HepG2 (cell line): ENCODE data around the gene PRKAR1B. TPM values are rescaled to one million over a fixed set of nuclear protein-coding genes. Genes with fewer than 3 reads are reported as not detected.

ENCODE experiments used
- ATAC-seq: fragments of 200-7000 bp; cut with Tn5 transposase; 3 replicates; pipeline ENCODE4 v1.9.1; 2020; ENCODE audit warnings: mild to moderate bottlenecking, moderate library complexity
- BruUV-seq: library from RNA; stranded (reverse); fragments of 400-500 nt; replicated peaks from 2 replicates; lab custom pipeline; 2021; lab: Mats Ljungman, UMichigan
- CTCF ChIA-PET: fragments of 300-600 bp; formaldehyde crosslinking; extraction: SDS; loops from one replicate; lab custom pipeline; 2021; ENCODE audit warnings: low total read pairs, inconsistent platforms, low intra/inter-chr PET ratio; lab: Yijun Ruan, JAX
- POLR2A ChIA-PET: fragments of 350-600 bp; sonication (Branson Sonifier 250); formaldehyde crosslinking; loops from one replicate; lab custom pipeline; 2020; ENCODE audit warnings: antibody characterized with exemption, inconsistent platforms; lab: Yijun Ruan, JAX
- DNase-seq: peaks from one replicate; pipeline ENCODE4 v3.0.0-alpha.2; 2015; ENCODE audit warnings: low spot score
- FAIRE-seq: peaks from 3 replicates; lab custom pipeline; 2011; peaks lifted over from hg19 to GRCh38; lab: Jason Lieb, UNC
- H2AFZ ChIP-seq: one replicate; pipeline ENCODE4 v1.6.1; 2011; ENCODE audit warnings: low read length, inconsistent platforms
- H3K27ac ChIP-seq: fragments of 300-600 bp; 3 replicates; pipeline ENCODE4 v1.8.0; 2011; ENCODE audit warnings: mixed run types, mild to moderate bottlenecking, mixed read lengths, low read length, inconsistent platforms; ENCODE audit not compliant: insufficient read depth; ENCODE audit errors: extremely low read length
- H3K27me3 ChIP-seq, 2 experiments: fragments of 200-600 bp in 1 of 2; 2 replicates in 1 of 2; 3 replicates in 1 of 2; pipeline versions ENCODE4 v1.6.0 to v1.8.0; 2011; ENCODE audit warnings: low read length in 2 of 2, mild to moderate bottlenecking in 2 of 2, moderate library complexity in 2 of 2, inconsistent platforms in 1 of 2; ENCODE audit not compliant: insufficient read depth in 2 of 2, control insufficient read depth in 1 of 2
- H3K36me3 ChIP-seq, 2 experiments: fragments of 200-600 bp in 1 of 2; replicated peaks in 1 of 2; 2 replicates in 1 of 2; 3 replicates in 1 of 2; pipeline versions ENCODE4 v1.5.1 to v1.8.0; 2011; ENCODE audit warnings: low read length in 2 of 2, inconsistent platforms in 1 of 2; ENCODE audit not compliant: insufficient read depth in 2 of 2, control insufficient read depth in 1 of 2
- H3K4me1 ChIP-seq: 2 replicates; pipeline ENCODE4 v1.5.1; 2012; ENCODE audit warnings: low read length, inconsistent platforms; ENCODE audit not compliant: insufficient read depth
- H3K4me2 ChIP-seq: 2 replicates; pipeline ENCODE4 v1.6.0; 2011; ENCODE audit warnings: low read depth, low read length, inconsistent platforms
- H3K4me3 ChIP-seq, 3 experiments: fragments of 200-600 bp in 1 of 3; sonication (generic), shearing (Covaris generic) in 1 of 3; replicated peaks in 1 of 3; 2 replicates each; pipeline ENCODE4 v1.5.1; 2011 to 2016; ENCODE audit warnings: low read length in 3 of 3, inconsistent platforms in 2 of 3, low read depth in 2 of 3, mild to moderate bottlenecking in 2 of 3, control low read depth in 1 of 3, mixed read lengths in 1 of 3; ENCODE audit not compliant: insufficient read depth in 1 of 3
- H3K79me2 ChIP-seq: one replicate; pipeline ENCODE4 v1.6.1; 2011; ENCODE audit warnings: low read length, inconsistent platforms; ENCODE audit not compliant: insufficient read depth
- H3K9ac ChIP-seq: 2 replicates; pipeline ENCODE4 v1.6.0; 2011; ENCODE audit warnings: mild to moderate bottlenecking, low read depth, low read length, inconsistent platforms; ENCODE audit not compliant: insufficient read depth
- H3K9me3 ChIP-seq: 2 replicates; pipeline ENCODE4 v1.5.1; 2012; ENCODE audit warnings: mild to moderate bottlenecking, low read length
- H4K20me1 ChIP-seq: 2 replicates; pipeline ENCODE4 v1.6.0; 2011; ENCODE audit warnings: inconsistent platforms, mild to moderate bottlenecking, low read length, moderate library complexity; ENCODE audit not compliant: insufficient read depth
- CENPT ChIP-seq: sonication (generic); formaldehyde crosslinking; IDR thresholded peaks from 2 replicates; pipeline ENCODE4 v1.8.0; 2022; ENCODE audit warnings: low read depth, mild to moderate bottlenecking, moderate library complexity, missing genetic modification reagents
- ELF1 ChIP-seq: sonication (generic); formaldehyde crosslinking; IDR thresholded peaks from 2 replicates; pipeline ENCODE4 v1.4.0; 2020; ENCODE audit warnings: missing genetic modification reagents
- FOXA1 ChIP-seq, 2 experiments: fragments of 450-650 bp in 1 of 2; sonication (generic) in 1 of 2; formaldehyde crosslinking in 1 of 2; IDR thresholded peaks; 2 replicates each; pipeline versions ENCODE4 v1.4.0 to v1.6.1; 2016 to 2020; ENCODE audit warnings: missing genetic modification reagents in 1 of 2
- HCFC1 ChIP-seq: fragments of 150-350 bp; IDR thresholded peaks from 2 replicates; pipeline ENCODE4 v1.6.1; 2014; ENCODE audit warnings: low read depth, low read length
- KDM3A ChIP-seq: IDR thresholded peaks from 2 replicates; pipeline ENCODE4 v1.6.1; 2018; ENCODE audit warnings: low read depth, missing compliant biosample characterization
- MAF1 ChIP-seq: sonication (generic); formaldehyde crosslinking; IDR thresholded peaks from 2 replicates; pipeline ENCODE4 v1.5.0; 2020; ENCODE audit warnings: missing genetic modification reagents, borderline replicate concordance
- MXI1 ChIP-seq: IDR thresholded peaks from 3 replicates; pipeline ENCODE4 v1.6.1; 2012; ENCODE audit warnings: low read depth, low read length, inconsistent platforms, borderline replicate concordance
- NFYC ChIP-seq: IDR thresholded peaks from 2 replicates; pipeline ENCODE4 v1.6.1; 2016; ENCODE audit warnings: missing genetic modification reagents, missing compliant biosample characterization
- NR1H2 ChIP-seq: sonication (generic); formaldehyde crosslinking; IDR thresholded peaks from 2 replicates; pipeline ENCODE4 v1.8.1; 2022; ENCODE audit warnings: low read depth, missing genetic modification reagents, borderline replicate concordance
- SSRP1 ChIP-seq: IDR thresholded peaks from 2 replicates; pipeline ENCODE4 v1.6.1; 2016; ENCODE audit warnings: control low read depth
- TP53 ChIP-seq: sonication (generic); formaldehyde crosslinking; conservative IDR thresholded peaks from 2 replicates; pipeline ENCODE4 v1.4.0; 2020; ENCODE audit warnings: missing genetic modification reagents
- WGBS: methylation state at CpG from one replicate; pipeline ENCODE4 v1.1.6; 2017; ENCODE audit warnings: low lambda C conversion rate; 5-methylcytosine and 5-hydroxymethylcytosine counted together
- in situ Hi-C: cut with HindIII; loops from 2 replicates; pipeline ENCODE4 v1.10.0; 2017; ENCODE audit warnings: low pct_unique_long_range_greater_than_20kb; ENCODE audit not compliant: extremely low pct_ligation_motif_present
- intact Hi-C: fragments of 100-400 bp; cut with micrococcal nuclease; formaldehyde crosslinking; loops from one replicate; pipeline ENCODE4 v1.10.0; 2022; ENCODE audit not compliant: unreplicated experiment
- polyA plus RNA-seq, 8 experiments: library from polyadenylated mRNA; depleted of rRNA in 3 of 8; stranded (reverse) in 7 of 8; unstranded in 1 of 8; fragments of >200 nt; fragmentation: Illumina TruSeq in 4 of 8; extraction: Trizol in 4 of 8; gene quantifications; 2 replicates each; pipeline versions ENCODE4 v1.2.1 to v1.2.3, GENCODE V29; 2011 to 2016; ENCODE audit warnings: low read depth in 4 of 8, missing spikeins in 1 of 8, mixed read lengths in 1 of 8; ENCODE audit not compliant: insufficient read depth in 1 of 8
- total RNA-seq, 5 experiments: library from RNA; depleted of rRNA; stranded (reverse); fragments of >200 nt; fragmentation: Illumina TruSeq; extraction: Trizol; gene quantifications; 2 replicates each; pipeline ENCODE4 v1.2.3, GENCODE V29; 2016; ENCODE audit warnings: low read depth in 1 of 5
- TF ChIP-seq, protein P1 (sequence below): sonication (generic); formaldehyde crosslinking; IDR thresholded peaks from 2 replicates; pipeline ENCODE4 v1.5.0; 2020; ENCODE audit warnings: mild to moderate bottlenecking, missing genetic modification reagents
- TF ChIP-seq, protein P2 (sequence below): sonication (generic); formaldehyde crosslinking; conservative IDR thresholded peaks from 2 replicates; pipeline ENCODE4 v1.8.0; 2022; ENCODE audit warnings: missing genetic modification reagents

Gene PRKAR1B
- total and polyA plus RNA-seq, 2 of the 13 experiments (the other 11 are each of a cell fraction or from before 2014, with no cell fraction given): 7.9 to 28.2 TPM

DNA sequence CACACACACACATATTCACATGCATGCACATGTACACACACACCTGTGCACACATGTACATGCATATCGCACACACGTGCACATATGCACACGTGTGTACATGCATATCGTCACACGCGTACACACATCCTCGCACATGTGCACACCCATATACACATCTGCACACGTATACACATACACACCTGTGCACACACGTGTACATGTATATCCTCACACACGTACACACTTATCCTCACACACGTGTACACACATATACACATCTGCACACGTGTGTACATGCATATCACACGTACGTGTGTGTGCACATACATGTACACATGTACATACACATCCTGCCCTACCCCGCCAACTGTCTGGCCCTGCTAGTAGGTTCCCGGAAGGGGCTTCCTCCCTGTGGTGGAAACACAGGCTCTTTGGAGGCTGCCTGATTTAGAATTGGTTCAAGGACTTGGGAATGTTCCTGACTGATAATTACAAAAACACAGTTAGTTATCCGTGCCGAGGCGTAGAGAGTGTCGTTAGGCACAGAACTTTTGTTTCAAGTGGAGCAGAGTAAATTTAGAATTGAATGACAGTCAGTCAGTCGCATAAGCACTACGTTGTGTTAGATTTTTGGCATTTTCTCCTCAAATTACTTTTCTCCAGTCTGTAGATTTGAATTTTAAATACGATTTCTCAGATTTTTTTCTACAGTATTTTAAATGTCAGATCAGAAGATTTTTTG, 18.5 kb upstream of the PRKAR1B start:
- Histone ChIP-seq H2AFZ (no peak overlapping the region), H3K4me1 (no peaks in the 10 kb centered on the region), H3K9ac (no peak overlapping the region), H3K4me2 (no peak overlapping the region), H3K4me3 (no peak overlapping the region), H3K79me2 (peaks cover 4% of the 10 kb centered on the region), H3K36me3 (peaks cover 14 to 43% of the 10 kb centered on the region in 2 experiments; a peak in 4 of 5 replicates), H3K9me3 (no peaks in the 10 kb centered on the region), H4K20me1 (0 out of 2 replicates have a peak, but pooled peaks cover 3% of the 10 kb centered on the region), H3K27ac (no peak overlapping the region), H3K27me3 (no peaks in the 10 kb centered on the region)
- TF ChIP-seq MXI1: peak; percentile 54; the same call in 1 of the 3 replicates
- no peak for TF ChIP-seq TP53 (CRISPR knock-in tag)
- in situ Hi-C loops (no loop called here), intact Hi-C loops (no loop called here)
- BruUV-seq: no TSS peak
- CTCF ChIA-PET: no interaction called here
- POLR2A ChIA-PET: no interaction called here
- no peak for FAIRE-seq
- no peak for ATAC-seq
- DNase-seq: no peak
- 98% methylated on average over 23 of the region's 23 CpGs for WGBS

DNA sequence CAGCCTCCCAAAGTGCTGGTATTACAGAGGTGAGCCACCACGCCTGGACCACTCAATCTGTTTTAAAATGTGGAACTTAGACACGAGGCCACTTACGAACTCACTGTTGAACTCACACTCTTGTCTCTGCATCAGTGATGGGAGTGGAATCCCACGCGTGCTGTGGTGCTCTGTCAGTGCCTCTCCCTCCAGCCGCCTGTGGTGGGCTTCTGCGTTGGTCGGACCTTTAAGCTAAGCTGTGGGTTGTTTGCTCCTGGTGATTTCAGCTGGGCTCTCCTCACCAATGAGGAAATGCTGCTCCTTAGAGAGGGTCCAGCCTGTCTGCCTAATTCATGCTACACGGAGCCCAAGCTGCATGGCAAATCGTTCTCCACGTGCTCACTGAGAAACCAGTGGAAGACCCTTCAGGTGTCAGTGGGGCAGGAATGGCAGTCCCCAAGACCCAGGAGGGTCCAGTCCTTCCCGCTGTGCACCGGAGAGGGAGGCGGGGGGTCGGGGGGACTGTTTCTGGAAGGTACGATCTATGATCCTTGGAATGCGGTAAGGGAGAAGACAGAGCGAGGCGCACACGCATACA, 17.9 kb upstream of the PRKAR1B start:
- no peak for FAIRE-seq
- Histone ChIP-seq H3K4me2 (no peak overlapping the region), H3K79me2 (peaks cover 4% of the 10 kb centered on the region), H4K20me1 (0 out of 2 replicates have a peak, but pooled peaks cover 3% of the 10 kb centered on the region), H2AFZ (no peak overlapping the region), H3K27ac (no peak overlapping the region), H3K9ac (no peak overlapping the region), H3K4me1 (no peaks in the 10 kb centered on the region), H3K27me3 (no peaks in the 10 kb centered on the region), H3K36me3 (peaks cover 17 to 43% of the 10 kb centered on the region in 2 experiments; a peak in 4 of 5 replicates), H3K4me3 (no peak overlapping the region), H3K9me3 (no peaks in the 10 kb centered on the region)
- intact Hi-C loops: no loop called here
- no TSS peak for BruUV-seq
- DNase-seq: no peak
- CTCF ChIA-PET: no interaction called here
- POLR2A ChIA-PET: no interaction called here
- WGBS: 97% methylated on average over 18 of the region's 20 CpGs
- ATAC-seq: no peak
- in situ Hi-C loops: no loop called here
- TF ChIP-seq SSRP1 (CRISPR knock-in tag): no peak
- no peak for TF ChIP-seq MAF1 (CRISPR knock-in tag)
- TF ChIP-seq FOXA1 (IDR thresholded peaks at IDR 0.05): no peak
- no peak for TF ChIP-seq FOXA1 (CRISPR knock-in tag; IDR thresholded peaks at IDR 0.05)
- TF ChIP-seq CENPT (CRISPR knock-in tag): no peak
- TF ChIP-seq KDM3A (CRISPR knock-in tag): no peak
- TF ChIP-seq, protein P1, sequence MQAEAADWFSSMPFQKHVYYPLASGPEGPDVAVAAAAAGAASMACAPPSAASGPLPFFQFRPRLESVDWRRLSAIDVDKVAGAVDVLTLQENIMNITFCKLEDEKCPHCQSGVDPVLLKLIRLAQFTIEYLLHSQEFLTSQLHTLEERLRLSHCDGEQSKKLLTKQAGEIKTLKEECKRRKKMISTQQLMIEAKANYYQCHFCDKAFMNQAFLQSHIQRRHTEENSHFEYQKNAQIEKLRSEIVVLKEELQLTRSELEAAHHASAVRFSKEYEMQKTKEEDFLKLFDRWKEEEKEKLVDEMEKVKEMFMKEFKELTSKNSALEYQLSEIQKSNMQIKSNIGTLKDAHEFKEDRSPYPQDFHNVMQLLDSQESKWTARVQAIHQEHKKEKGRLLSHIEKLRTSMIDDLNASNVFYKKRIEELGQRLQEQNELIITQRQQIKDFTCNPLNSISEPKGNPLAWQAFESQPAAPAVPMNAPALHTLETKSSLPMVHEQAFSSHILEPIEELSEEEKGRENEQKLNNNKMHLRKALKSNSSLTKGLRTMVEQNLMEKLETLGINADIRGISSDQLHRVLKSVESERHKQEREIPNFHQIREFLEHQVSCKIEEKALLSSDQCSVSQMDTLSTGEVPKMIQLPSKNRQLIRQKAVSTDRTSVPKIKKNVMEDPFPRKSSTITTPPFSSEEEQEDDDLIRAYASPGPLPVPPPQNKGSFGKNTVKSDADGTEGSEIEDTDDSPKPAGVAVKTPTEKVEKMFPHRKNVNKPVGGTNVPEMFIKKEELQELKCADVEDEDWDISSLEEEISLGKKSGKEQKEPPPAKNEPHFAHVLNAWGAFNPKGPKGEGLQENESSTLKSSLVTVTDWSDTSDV (CRISPR knock-in tag): no peak
- no peak for TF ChIP-seq HCFC1
- TF ChIP-seq, protein P2, sequence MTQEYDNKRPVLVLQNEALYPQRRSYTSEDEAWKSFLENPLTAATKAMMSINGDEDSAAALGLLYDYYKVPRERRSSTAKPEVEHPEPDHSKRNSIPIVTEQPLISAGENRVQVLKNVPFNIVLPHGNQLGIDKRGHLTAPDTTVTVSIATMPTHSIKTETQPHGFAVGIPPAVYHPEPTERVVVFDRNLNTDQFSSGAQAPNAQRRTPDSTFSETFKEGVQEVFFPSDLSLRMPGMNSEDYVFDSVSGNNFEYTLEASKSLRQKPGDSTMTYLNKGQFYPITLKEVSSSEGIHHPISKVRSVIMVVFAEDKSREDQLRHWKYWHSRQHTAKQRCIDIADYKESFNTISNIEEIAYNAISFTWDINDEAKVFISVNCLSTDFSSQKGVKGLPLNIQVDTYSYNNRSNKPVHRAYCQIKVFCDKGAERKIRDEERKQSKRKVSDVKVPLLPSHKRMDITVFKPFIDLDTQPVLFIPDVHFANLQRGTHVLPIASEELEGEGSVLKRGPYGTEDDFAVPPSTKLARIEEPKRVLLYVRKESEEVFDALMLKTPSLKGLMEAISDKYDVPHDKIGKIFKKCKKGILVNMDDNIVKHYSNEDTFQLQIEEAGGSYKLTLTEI: no peak
- no peak for TF ChIP-seq ELF1 (CRISPR knock-in tag)
- TF ChIP-seq NFYC (CRISPR knock-in tag): no peak
- TF ChIP-seq NR1H2 (CRISPR knock-in tag): no peak
